ENCODE data around the gene ATP2B3.

The ATP2B3 gene

GRCh38 chrX:153539171-153539978 lies 21.9 kb downstream of the ATP2B3 start:
- peak; percentile 1 to 62 (median 40) for DNase-seq

- no peak for DNase-seq
Measured at GRCh38 chrX:153539979-153540358, 22.5 kb downstream of the ATP2B3 start.

- no peak for DNase-seq
Measured at GRCh38 chrX:153544727-153545126, 27.3 kb downstream of the ATP2B3 start.

- no peak for DNase-seq
Measured at GRCh38 chrX:153546386-153546785, 28.9 kb downstream of the ATP2B3 start.

- DNase-seq, result no peak
Measured at GRCh38 chrX:153547195-153547594, 29.8 kb downstream of the ATP2B3 start.

- no peak for DNase-seq
Measured at GRCh38 chrX:153549231-153549630, 31.8 kb downstream of the ATP2B3 start.

GRCh38 chrX:153549807-153550206 lies 32.4 kb downstream of the ATP2B3 start:
- DNase-seq, result no peak

GRCh38 chrX:153551135-153551534 lies 33.7 kb downstream of the ATP2B3 start:
- DNase-seq, result no peak

- DNase-seq, result peak; percentile 7 to 72 (median 48)
Measured at GRCh38 chrX:153554519-153555167, 37.2 kb downstream of the ATP2B3 start.

- DNase-seq, result no peak
Measured at GRCh38 chrX:153556767-153557166, 39.3 kb downstream of the ATP2B3 start.

- DNase-seq, result no peak
Measured at GRCh38 chrX:153557618-153558355, 40.3 kb downstream of the ATP2B3 start.

GRCh38 chrX:153560000-153560399 lies 42.6 kb downstream of the ATP2B3 start:
- no peak for DNase-seq

- DNase-seq, result no peak
Measured at GRCh38 chrX:153560466-153560865, 43.0 kb downstream of the ATP2B3 start.

- DNase-seq, result no peak
Measured at GRCh38 chrX:153561337-153561736, 43.9 kb downstream of the ATP2B3 start.

- no peak for DNase-seq
Measured at GRCh38 chrX:153562546-153562945, 45.1 kb downstream of the ATP2B3 start.

GRCh38 chrX:153564047-153564606 lies 46.7 kb downstream of the ATP2B3 start:
- no peak for DNase-seq

GRCh38 chrX:153565996-153566580 lies 48.6 kb downstream of the ATP2B3 start:
- DNase-seq, result no peak

GRCh38 chrX:153568451-153569011 lies 51.1 kb downstream of the ATP2B3 start:
- no peak for DNase-seq

GRCh38 chrX:153569475-153569874 lies 52.0 kb downstream of the ATP2B3 start:
- no peak for DNase-seq

- DNase-seq, result no peak
Measured at GRCh38 chrX:153571534-153571908, 54.1 kb downstream of the ATP2B3 start.

- no peak for DNase-seq
Measured at GRCh38 chrX:153572601-153573000, 55.2 kb downstream of the ATP2B3 start.

- DNase-seq, result no peak
Measured at GRCh38 chrX:153573984-153574383, 56.5 kb downstream of the ATP2B3 start.
